IMR-90 (cell line): ENCODE measurements around the gene MAN1C1. TPM values are rescaled to one million over a fixed set of nuclear protein-coding genes. Genes with fewer than 3 reads are reported as not detected.

Experiments
- ATAC-seq: fragments of 200-7000 bp; cut with Tn5 transposase; 2 replicates; pipeline ENCODE4 v1.9.1; 2020; ENCODE audit warnings: low read depth, mild to moderate bottlenecking, moderate library complexity
- BruUV-seq: library from RNA; stranded (reverse); fragments of 400-500 nt; replicated peaks from 2 replicates; lab custom pipeline; 2021; lab: Mats Ljungman, UMichigan
- CTCF ChIA-PET: fragments of 300-600 bp; formaldehyde crosslinking; extraction: SDS; loops from one replicate; lab custom pipeline; 2021; ENCODE audit warnings: antibody characterized with exemption; lab: Yijun Ruan, JAX
- POLR2A ChIA-PET: fragments of 300-600 bp; sonication (Branson Sonifier 250); formaldehyde crosslinking; loops from one replicate; lab custom pipeline; 2022; ENCODE audit warnings: antibody characterized with exemption; ENCODE audit not compliant: unreplicated experiment; lab: Charles Lee
- DNase-seq: peaks from one replicate; pipeline ENCODE4 v3.0.0; 2013
- H2AFZ ChIP-seq: replicated peaks from 2 replicates; pipeline ENCODE3; 2013; ENCODE audit warnings: low read length, mild to moderate bottlenecking; ENCODE audit not compliant: poor library complexity
- H2AK5ac ChIP-seq: 2 replicates; pipeline ENCODE4 v1.6.1; 2013; ENCODE audit warnings: low read depth, low read length, inconsistent platforms
- H2AK9ac ChIP-seq: replicated peaks from 2 replicates; pipeline ENCODE3; 2013; ENCODE audit warnings: mild to moderate bottlenecking, low read depth, low read length, moderate library complexity; ENCODE audit not compliant: poor library complexity
- H2BK120ac ChIP-seq: 2 replicates; pipeline ENCODE4 v1.6.1; 2013; ENCODE audit warnings: low read depth, low read length, inconsistent platforms
- H2BK15ac ChIP-seq: 3 replicates; pipeline ENCODE4 v1.6.1; 2013; ENCODE audit warnings: low read depth, low read length, inconsistent platforms
- H2BK20ac ChIP-seq: 2 replicates; pipeline ENCODE4 v1.6.1; 2013; ENCODE audit warnings: low read depth, mild to moderate bottlenecking, inconsistent platforms, low read length, moderate library complexity
- H2BK5ac ChIP-seq: 2 replicates; pipeline ENCODE4 v1.6.1; 2013; ENCODE audit warnings: mild to moderate bottlenecking, low read depth, low read length, inconsistent platforms; ENCODE audit not compliant: poor library complexity, severe bottlenecking
- H3K14ac ChIP-seq: replicated peaks from 2 replicates; pipeline ENCODE4 v1.6.1; 2013; ENCODE audit warnings: low read depth, low read length, inconsistent platforms
- H3K18ac ChIP-seq: 2 replicates; pipeline ENCODE4 v1.6.1; 2013; ENCODE audit warnings: low read depth, low read length, control low read depth
- H3K23ac ChIP-seq: 2 replicates; pipeline ENCODE4 v1.6.1; 2013; ENCODE audit warnings: low read depth, low read length, inconsistent platforms
- H3K27ac ChIP-seq: 2 replicates; pipeline ENCODE4 v1.5.1; 2013; ENCODE audit warnings: mild to moderate bottlenecking, control low read depth, low read length; ENCODE audit not compliant: insufficient read depth
- H3K27me3 ChIP-seq: 2 replicates; pipeline ENCODE4 v1.6.1; 2013; ENCODE audit warnings: low read length; ENCODE audit not compliant: control insufficient read depth, insufficient read depth
- H3K36me3 ChIP-seq: 2 replicates; pipeline ENCODE4 v1.6.1; 2013; ENCODE audit warnings: low read length, mixed read lengths; ENCODE audit not compliant: control insufficient read depth, insufficient read depth
- H3K4ac ChIP-seq: 2 replicates; pipeline ENCODE4 v1.6.1; 2013; ENCODE audit warnings: low read depth, low read length, inconsistent platforms
- H3K4me1 ChIP-seq: 2 replicates; pipeline ENCODE4 v1.6.1; 2013; ENCODE audit warnings: low read length, mixed read lengths; ENCODE audit not compliant: control insufficient read depth, insufficient read depth
- H3K4me2 ChIP-seq: 2 replicates; pipeline ENCODE4 v1.6.1; 2013; ENCODE audit warnings: low read depth, mild to moderate bottlenecking, control low read depth, low read length, moderate library complexity
- H3K4me3 ChIP-seq: 2 replicates; pipeline ENCODE4 v1.5.1; 2013; ENCODE audit warnings: low read depth, mild to moderate bottlenecking, control low read depth, low read length, moderate library complexity; ENCODE audit not compliant: insufficient read depth
- H3K56ac ChIP-seq: 2 replicates; pipeline ENCODE4 v1.6.1; 2013; ENCODE audit warnings: low read length, inconsistent platforms; ENCODE audit not compliant: insufficient read depth; ENCODE audit errors: extremely low read depth
- H3K79me1 ChIP-seq, 2 experiments: 2 replicates each; pipeline ENCODE4 v1.6.1; 2013; ENCODE audit warnings: low read length in 2 of 2, inconsistent platforms in 1 of 2, low read depth in 1 of 2
- H3K9ac ChIP-seq: 2 replicates; pipeline ENCODE4 v1.6.1; 2013; ENCODE audit warnings: low read depth, low read length, control low read depth
- H3K9me1 ChIP-seq: 2 replicates; pipeline ENCODE4 v1.6.1; 2013; ENCODE audit warnings: low read length, inconsistent platforms; ENCODE audit not compliant: insufficient read depth
- H3K9me3 ChIP-seq: 2 replicates; pipeline ENCODE4 v1.6.1; 2013; ENCODE audit warnings: low read length; ENCODE audit not compliant: control insufficient read depth, insufficient read depth
- H4K20me1 ChIP-seq: 2 replicates; pipeline ENCODE4 v1.6.1; 2013; ENCODE audit warnings: low read length, inconsistent platforms; ENCODE audit not compliant: insufficient read depth
- H4K5ac ChIP-seq: 2 replicates; pipeline ENCODE4 v1.6.1; 2013; ENCODE audit warnings: mild to moderate bottlenecking, low read depth, low read length, control low read depth
- H4K8ac ChIP-seq, 2 experiments: 2 replicates each; pipeline ENCODE4 v1.6.1; 2013; ENCODE audit warnings: low read depth in 2 of 2, low read length in 2 of 2, control low read depth in 1 of 2, inconsistent platforms in 1 of 2
- H4K91ac ChIP-seq: 2 replicates; pipeline ENCODE4 v1.6.1; 2013; ENCODE audit warnings: low read depth, low read length, inconsistent platforms; ENCODE audit not compliant: insufficient read depth
- CEBPB ChIP-seq: IDR thresholded peaks from 2 replicates; pipeline ENCODE4 v1.6.1; 2012; ENCODE audit warnings: low read depth, low read length, improper control_type of control experiment
- FOS ChIP-seq: fragments of 150-350 bp; IDR thresholded peaks from 2 replicates; pipeline ENCODE4 v1.6.1; 2016; ENCODE audit warnings: low read depth, low read length
- RAD21 ChIP-seq: IDR thresholded peaks from 2 replicates; pipeline ENCODE4 v1.6.1; 2012; ENCODE audit warnings: low read length, improper control_type of control experiment
- WGBS, 2 experiments: methylation state at CpG; one replicate each; pipeline versions ENCODE4 v1.1.5 to v1.1.7; 2013; ENCODE audit warnings: missing lambda C conversion rate in 2 of 2; ENCODE audit not compliant: insufficient read length in 1 of 2; ENCODE audit errors: extremely low coverage in 2 of 2; 5-methylcytosine and 5-hydroxymethylcytosine counted together
- dilution Hi-C: fragments of 300-500 bp; cut with HindIII; formaldehyde crosslinking; loops from one replicate; pipeline ENCODE4 v1.14.3; 2018; ENCODE audit warnings: low sequenced_read_pairs; ENCODE audit not compliant: unreplicated experiment
- in situ Hi-C: fragments of 300-500 bp; cut with MboI; formaldehyde crosslinking; loops from 3 replicates; pipeline ENCODE4 v1.14.3; 2019; ENCODE audit warnings: low sequenced_read_pairs, inconsistent platforms, mixed read lengths
- intact Hi-C: fragments of 100-400 bp; cut with micrococcal nuclease; formaldehyde crosslinking; loops from 2 replicates; pipeline ENCODE4 v1.10.0; 2022
- polyA plus RNA-seq, 3 experiments: library from polyadenylated mRNA; depleted of rRNA; stranded (reverse); fragments of >200 nt; gene quantifications; 2 replicates each; pipeline ENCODE4 v1.2.3, GENCODE V29; 2012; ENCODE audit warnings: low replicate concordance in 1 of 3
- total RNA-seq: library from RNA; depleted of rRNA; stranded (reverse); fragments of >200 nt; gene quantifications from 2 replicates; pipeline ENCODE4 v1.2.3, GENCODE V29; 2012

Gene MAN1C1
- total and polyA plus RNA-seq, 2 of the 4 experiments (the other 2 are of a cell fraction), result 3.2 to 11.3 TPM

GRCh38 chr1:25700144-25700523 lies 83.5 kb downstream of the MAN1C1 start:
- peak overlapping the region; percentile 27; the same call in 1 of the 2 replicates for H3K56ac ChIP-seq
- H3K9me3 ChIP-seq, result no peaks in the 10 kb centered on the region
- peak overlapping the region; percentile 89 for H2BK5ac ChIP-seq
- BruUV-seq, result no TSS peak
- peaks cover 0 to 34% of the 10 kb centered on the region in 2 experiments; a peak in 2 of 4 replicates for H3K79me1 ChIP-seq
- peak overlapping the region; percentile 82 for H4K5ac ChIP-seq
- peak overlapping the region; percentile 63 for H2AFZ ChIP-seq
- peaks cover 45% of the 10 kb centered on the region for H3K4me1 ChIP-seq
- peak overlapping the region; percentile 81 for H3K14ac ChIP-seq
- peak overlapping the region; percentile 77 for H2BK20ac ChIP-seq
- peak overlapping the region; percentile 76 for H3K23ac ChIP-seq
- ChIA-PET CTCF (no interaction called here), POLR2A (no interaction called here)
- peak overlapping the region; percentile 89 for H2AK5ac ChIP-seq
- no peaks in the 10 kb centered on the region for H3K36me3 ChIP-seq
- dilution Hi-C loops, result no loop called here
- H3K9ac ChIP-seq, result peak overlapping the region; percentile 65
- H3K4me2 ChIP-seq, result no peak overlapping the region; the same call in 1 of the 2 replicates
- peak overlapping the region; percentile 43; the same call in 1 of the 3 replicates for H2BK15ac ChIP-seq
- TF ChIP-seq RAD21 (no peak), CEBPB (peak; percentile 60), FOS (0 out of 2 replicates have a peak, but pooled peaks have one; percentile 12)
- H3K27me3 ChIP-seq, result no peaks in the 10 kb centered on the region
- no CpG with 5 or more reads among the region's 3 CpGs for WGBS, 2 experiments
- H2BK120ac ChIP-seq, result peak overlapping the region; percentile 90
- in situ Hi-C loops, result no loop called here
- H4K8ac ChIP-seq, result peak overlapping the region; percentile 77 to 85
- no peaks in the 10 kb centered on the region for H4K20me1 ChIP-seq
- H2AK9ac ChIP-seq, result peak overlapping the region; percentile 2
- peak overlapping the region; percentile 90 for H3K4ac ChIP-seq
- intact Hi-C loops, result no loop called here
- H3K9me1 ChIP-seq, result peaks cover 31% of the 10 kb centered on the region
- peak overlapping the region; percentile 89 for H4K91ac ChIP-seq
- peak overlapping the region; percentile 93; the same call in 1 of the 2 replicates for H3K27ac ChIP-seq
- H3K18ac ChIP-seq, result peak overlapping the region; percentile 78
- ATAC-seq (peak; percentile 51), DNase-seq (peak; percentile 75)
- H3K4me3 ChIP-seq, result no peak overlapping the region
